Prostate gland (tissue), 2 donors: ENCODE results near the gene ABCC9. TPM values are rescaled to one million over a fixed set of nuclear protein-coding genes. Genes with fewer than 3 reads are reported as not detected.

Source experiments
- DNase-seq: peaks from one replicate; pipeline ENCODE4 v3.0.0-alpha.2; 2019; ENCODE audit warnings: low spot score
- H3K27ac ChIP-seq, 2 donors: fragments of 200-600 bp; sonication (generic); 2 replicates each; pipeline ENCODE4 v1.5.1; 2017 to 2019
- H3K27me3 ChIP-seq: fragments of 200-600 bp; sonication (generic); replicated peaks from 2 replicates; pipeline ENCODE4 v1.5.1; 2019; ENCODE audit not compliant: insufficient read depth
- H3K36me3 ChIP-seq, 2 donors: fragments of 200-600 bp; sonication (generic); 1 replicate in 1 of 2; 2 replicates in 1 of 2; pipeline versions ENCODE4 v1.5.1 to v1.8.1; 2017 to 2019
- H3K4me1 ChIP-seq: fragments of 200-600 bp; sonication (generic); replicated peaks from 2 replicates; pipeline ENCODE4 v1.5.1; 2019
- H3K4me3 ChIP-seq, 2 donors: fragments of 200-600 bp; sonication (generic); 2 replicates each; pipeline ENCODE4 v1.5.1; 2017 to 2019
- H3K9me3 ChIP-seq: fragments of 200-600 bp; sonication (generic); 2 replicates; pipeline ENCODE4 v1.5.1; 2017
- CTCF ChIP-seq, 4 experiments: fragments of 200-600 bp in 2 of 4; fragments of 450-650 bp in 2 of 4; sonication (generic) in 2 of 4; IDR thresholded peaks; 1 replicate in 3 of 4; 2 replicates in 1 of 4; pipeline ENCODE4 v1.5.1; 2016 to 2019; ENCODE audit warnings: antibody characterized with exemption in 4 of 4, mild to moderate bottlenecking in 2 of 4, moderate library complexity in 2 of 4
- POLR2A ChIP-seq: fragments of 450-650 bp; IDR thresholded peaks from one replicate; pipeline ENCODE4 v1.6.1; 2016; ENCODE audit warnings: antibody characterized with exemption, mild to moderate bottlenecking
- POLR2AphosphoS5 ChIP-seq: sonication (generic); formaldehyde crosslinking; IDR thresholded peaks from one replicate; pipeline ENCODE4 v1.6.1; 2017; ENCODE audit warnings: antibody characterized with exemption
- WGBS: methylation state at CpG from one replicate; pipeline ENCODE4 v1.1.5; 2018; 5-methylcytosine and 5-hydroxymethylcytosine counted together
- intact Hi-C: fragments of 100-400 bp; cut with DNase I; formaldehyde crosslinking; loops from one replicate; pipeline ENCODE4 v1.14.2; 2022
- total RNA-seq, 2 donors: library from RNA; depleted of rRNA; stranded (reverse); fragments of >200 nt; gene quantifications; one replicate each; pipeline ENCODE4 v1.1.0, GENCODE V29; 2016

ABCC9 gene
- total RNA-seq, 2 donors from 2014 or later: 6.1 to 10.5 TPM

- Histone ChIP-seq H3K4me3 (no peak overlapping the region), H3K27ac (no peak overlapping the region), H3K4me1 (no peaks in the 10 kb centered on the region), H3K27me3 (no peaks in the 10 kb centered on the region), H3K9me3 (no peaks in the 10 kb centered on the region), H3K36me3 (no peaks in the 10 kb centered on the region)
- intact Hi-C loops: no loop called here
- no peak for DNase-seq
- 73% methylated on average over 2 of the region's 2 CpGs for WGBS
- TF ChIP-seq POLR2A (no peak), POLR2AphosphoS5 (no peak), CTCF (IDR thresholded peaks at IDR 0.05) (no peak)
Measured at GRCh38 chr12:21985155-21985554, 43.9 kb upstream of the ABCC9 start.

- TF ChIP-seq POLR2AphosphoS5: no peak
- TF ChIP-seq POLR2A: no peak
- TF ChIP-seq CTCF (IDR thresholded peaks at IDR 0.05): peak in 1 of 4 experiments; percentile 8
- Histone ChIP-seq H3K27ac (no peak overlapping the region), H3K36me3 (no peaks in the 10 kb centered on the region), H3K4me3 (no peak overlapping the region), H3K9me3 (no peaks in the 10 kb centered on the region), H3K4me1 (no peaks in the 10 kb centered on the region), H3K27me3 (no peaks in the 10 kb centered on the region)
- no peak for DNase-seq
- intact Hi-C loops: no loop called here
Measured at GRCh38 chr12:21984375-21984774, 43.1 kb upstream of the ABCC9 start.

GRCh38 chr12:21983095-21983494, 41.9 kb upstream of the ABCC9 start:
- Histone ChIP-seq H3K36me3 (no peaks in the 10 kb centered on the region), H3K4me3 (no peak overlapping the region), H3K27me3 (no peaks in the 10 kb centered on the region), H3K27ac (no peak overlapping the region), H3K9me3 (no peaks in the 10 kb centered on the region), H3K4me1 (no peaks in the 10 kb centered on the region)
- no peak for TF ChIP-seq POLR2A
- TF ChIP-seq POLR2AphosphoS5: no peak
- TF ChIP-seq CTCF (IDR thresholded peaks at IDR 0.05): no peak
- intact Hi-C loops: no loop called here
- WGBS: 76% methylated on average over 3 of the region's 3 CpGs
- DNase-seq: no peak

GRCh38 chr12:21980544-21980943, 39.3 kb upstream of the ABCC9 start:
- TF ChIP-seq CTCF (IDR thresholded peaks at IDR 0.05) (no peak), POLR2A (no peak), POLR2AphosphoS5 (no peak)
- Histone ChIP-seq H3K27ac (no peak overlapping the region), H3K36me3 (no peaks in the 10 kb centered on the region), H3K27me3 (no peaks in the 10 kb centered on the region), H3K9me3 (no peaks in the 10 kb centered on the region), H3K4me3 (no peak overlapping the region), H3K4me1 (no peaks in the 10 kb centered on the region)
- DNase-seq: no peak
- WGBS: 97% methylated on average over 1 of the region's 1 CpG
- intact Hi-C loops: no loop called here

GRCh38 chr12:21975293-21975692, 34.1 kb upstream of the ABCC9 start:
- H3K4me1 ChIP-seq: no peaks in the 10 kb centered on the region
- 92% methylated on average over 1 of the region's 1 CpG for WGBS
- H3K27ac ChIP-seq: no peak overlapping the region
- intact Hi-C loops: no loop called here
- H3K9me3 ChIP-seq: no peaks in the 10 kb centered on the region
- TF ChIP-seq CTCF (IDR thresholded peaks at IDR 0.05) (no peak), POLR2AphosphoS5 (no peak), POLR2A (no peak)
- H3K36me3 ChIP-seq: no peaks in the 10 kb centered on the region
- no peaks in the 10 kb centered on the region for H3K27me3 ChIP-seq
- DNase-seq: no peak
- H3K4me3 ChIP-seq: no peak overlapping the region
